UCSD-AML1 (cell line): ENCODE results near the gene TTC33.
"Not testable (repeated sequence)": the region's sequence is repeated elsewhere in the genome, so short reads cannot be mapped to it uniquely, and the experiment has no call there.

ENCODE experiments used
- DNase-seq: peaks from one replicate; lab custom pipeline; 2025; ENCODE audit not compliant: unreplicated experiment; lab: John Stamatoyannopoulos, UW

Gene TTC33

GRCh38 chr5:40780199-40780598 lies 24.4 kb upstream of the TTC33 start:
- DNase-seq: no peak

DNA sequence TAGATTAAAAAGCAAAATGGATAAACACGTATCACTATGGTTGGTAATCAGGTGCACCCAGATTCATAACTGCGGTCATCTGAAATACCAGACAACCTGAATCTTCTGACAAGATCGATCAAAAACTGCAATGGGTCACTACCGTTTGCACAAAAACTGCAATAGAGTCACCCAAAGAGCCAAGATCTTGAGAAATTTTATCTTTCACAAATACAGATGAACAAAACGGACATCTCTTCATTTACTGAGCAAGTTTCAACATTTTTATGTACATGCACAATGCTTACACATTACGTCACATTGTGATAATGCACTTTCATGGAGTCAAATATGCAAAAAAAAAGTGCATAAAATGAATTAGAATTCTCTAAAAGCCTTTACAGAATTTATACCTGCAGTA lies 23.8 kb upstream of the TTC33 start:
- DNase-seq: no peak

GRCh38 chr5:40778133-40778532 lies 22.4 kb upstream of the TTC33 start:
- DNase-seq: no peak

- no peak for DNase-seq
Observed at GRCh38 chr5:40776658-40776977, 20.9 kb upstream of the TTC33 start.

GRCh38 chr5:40775846-40776657 lies 20.3 kb upstream of the TTC33 start:
- no peak for DNase-seq

- DNase-seq: no peak
Observed at GRCh38 chr5:40775085-40775845, 19.5 kb upstream of the TTC33 start.

DNA sequence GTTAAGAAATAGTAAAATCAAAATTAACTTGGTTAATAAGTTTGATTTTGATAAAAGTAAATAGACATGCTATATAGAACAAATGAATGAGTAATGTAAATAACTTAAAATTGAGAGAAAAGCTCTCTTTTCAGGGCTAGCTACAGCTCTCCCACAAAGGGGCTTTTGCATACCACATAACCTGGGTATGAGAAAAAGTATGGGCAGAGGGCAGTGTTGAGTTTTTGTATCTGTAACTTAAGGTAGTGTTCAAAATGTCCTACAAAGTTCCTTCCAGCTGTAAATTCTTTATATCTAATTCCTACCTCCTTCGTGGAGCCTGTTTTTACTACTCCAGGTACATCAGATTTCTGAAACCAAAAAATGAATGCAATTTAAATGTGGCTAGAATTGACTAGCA lies 18.9 kb upstream of the TTC33 start:
- DNase-seq: no peak

DNA sequence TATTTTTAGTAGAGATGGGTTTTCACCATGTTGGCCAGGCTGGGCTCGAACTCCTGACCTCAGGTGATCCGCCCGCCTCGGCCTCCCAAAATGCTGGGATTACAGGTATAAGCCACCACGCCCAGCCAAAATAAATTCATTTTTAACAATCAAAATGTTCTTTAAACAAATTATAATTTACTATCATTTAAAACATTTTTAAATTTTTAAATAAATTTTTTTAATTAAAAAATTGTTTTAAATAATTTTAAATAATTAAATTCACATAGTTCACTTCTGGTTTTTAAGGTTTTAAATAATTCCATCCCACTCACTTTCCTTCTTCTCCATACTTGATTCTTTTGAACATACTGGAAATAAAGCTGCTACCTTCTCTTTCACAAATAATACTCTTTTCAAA lies 15.0 kb upstream of the TTC33 start:
- DNase-seq: no peak

- no peak for DNase-seq
Observed at GRCh38 chr5:40762705-40763104, 6.9 kb upstream of the TTC33 start.

DNA sequence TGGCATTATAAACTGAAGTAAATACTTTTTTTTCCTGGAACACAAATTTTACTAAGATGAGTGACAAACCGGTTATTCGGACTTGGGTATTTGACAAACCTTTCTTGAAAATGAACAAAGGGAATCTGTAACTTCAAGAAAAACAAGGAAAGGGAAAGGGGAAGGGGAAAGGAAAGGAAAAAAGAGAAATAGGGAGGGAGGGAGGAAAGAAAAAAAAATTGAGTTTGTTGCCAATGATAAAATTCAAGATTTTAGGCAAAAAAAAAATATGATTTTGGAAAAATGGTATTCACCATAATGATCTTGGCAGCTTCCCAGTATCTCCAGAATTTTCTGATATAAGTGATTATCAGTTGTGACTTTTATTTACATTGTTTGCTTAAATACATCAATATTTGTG lies 1.6 kb upstream of the TTC33 start:
- DNase-seq: no peak

DNA sequence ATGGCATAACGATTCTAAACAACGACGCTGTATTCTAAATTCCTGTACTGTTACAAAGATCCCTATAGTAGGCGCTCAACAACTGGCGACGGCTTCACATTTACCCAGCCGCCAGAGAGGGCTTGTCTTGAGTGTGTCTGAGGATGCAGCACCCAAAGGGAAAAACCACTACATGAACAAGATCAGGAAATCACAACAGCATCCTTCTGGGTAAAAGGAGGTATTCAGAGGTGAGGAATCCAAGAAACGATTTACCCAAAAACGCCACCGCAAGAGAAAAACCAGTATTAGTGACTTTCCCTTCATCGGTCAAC lies 711 bp downstream of the TTC33 start:
- DNase-seq: peak; percentile 53

DNA sequence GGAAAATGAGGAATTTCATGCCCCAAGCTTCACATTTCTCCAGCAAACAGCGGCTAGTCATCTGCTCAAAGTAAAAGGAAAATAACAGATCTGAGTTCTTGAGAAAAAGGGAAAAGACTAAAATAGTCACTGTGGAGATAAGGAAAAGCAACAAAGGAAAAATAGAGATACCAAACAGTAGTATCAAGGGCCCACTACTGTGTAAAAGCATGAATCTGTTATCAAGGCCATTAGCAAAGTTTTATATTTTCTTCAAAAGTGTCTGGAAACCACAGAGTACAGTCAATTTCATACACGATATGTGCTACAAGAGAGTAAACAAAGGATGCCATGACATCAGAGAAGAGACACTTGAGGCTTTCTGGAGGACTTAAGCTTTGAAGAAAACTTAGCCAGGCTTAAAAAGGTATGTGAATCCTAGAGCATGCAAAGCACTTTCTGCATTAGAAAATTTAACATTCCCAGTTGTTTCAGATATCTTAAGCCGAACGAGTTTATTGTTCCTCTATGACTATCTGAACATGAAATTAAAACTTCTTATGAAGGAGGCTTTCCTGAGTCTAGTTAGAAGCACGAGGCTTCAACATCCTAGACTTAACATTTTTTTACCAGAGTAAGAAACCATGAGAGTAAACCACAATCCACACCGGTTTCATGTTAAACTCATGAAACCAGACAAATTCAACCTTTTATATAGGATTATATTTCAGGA lies 1.2 kb downstream of the TTC33 start:
- no peak for DNase-seq

DNA sequence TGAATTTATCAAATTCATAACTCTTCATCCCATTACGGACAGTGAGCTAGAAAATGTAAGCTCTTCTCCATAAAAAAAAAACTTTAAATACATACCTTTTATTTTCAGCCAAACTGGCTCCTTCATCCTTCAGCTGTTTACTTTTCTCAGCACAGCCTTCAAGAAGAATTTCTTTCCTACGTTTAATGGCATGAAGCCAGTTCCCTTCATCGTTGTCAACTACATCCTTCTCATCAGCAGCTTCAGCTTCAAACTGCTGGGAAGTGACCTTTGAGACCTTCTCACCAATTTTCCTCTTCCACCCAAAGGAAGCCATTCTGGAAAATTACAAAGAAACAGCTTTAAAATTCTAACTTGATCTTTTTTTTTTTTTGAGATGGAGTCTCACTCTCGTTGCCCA lies 9.1 kb downstream of the TTC33 start:
- no peak for DNase-seq

DNA sequence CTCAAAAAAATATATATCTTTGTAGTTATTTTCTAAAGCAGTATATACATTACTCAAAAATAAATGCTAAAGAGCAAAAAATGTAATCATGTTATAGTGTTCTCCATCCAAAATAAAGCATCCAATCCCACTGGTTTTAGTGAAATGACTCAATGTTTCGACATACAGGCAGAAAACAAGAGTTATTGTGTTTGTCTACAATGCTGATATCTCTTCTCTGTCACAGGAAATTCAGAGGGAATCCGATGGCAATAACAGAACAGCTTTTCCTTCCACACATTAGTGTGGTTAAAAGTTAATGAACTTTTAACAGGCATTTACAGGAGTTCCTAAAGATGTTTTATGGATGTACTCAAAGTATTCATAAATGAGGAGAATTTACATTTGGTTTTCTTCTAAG lies 12.0 kb downstream of the TTC33 start:
- no peak for DNase-seq

DNA sequence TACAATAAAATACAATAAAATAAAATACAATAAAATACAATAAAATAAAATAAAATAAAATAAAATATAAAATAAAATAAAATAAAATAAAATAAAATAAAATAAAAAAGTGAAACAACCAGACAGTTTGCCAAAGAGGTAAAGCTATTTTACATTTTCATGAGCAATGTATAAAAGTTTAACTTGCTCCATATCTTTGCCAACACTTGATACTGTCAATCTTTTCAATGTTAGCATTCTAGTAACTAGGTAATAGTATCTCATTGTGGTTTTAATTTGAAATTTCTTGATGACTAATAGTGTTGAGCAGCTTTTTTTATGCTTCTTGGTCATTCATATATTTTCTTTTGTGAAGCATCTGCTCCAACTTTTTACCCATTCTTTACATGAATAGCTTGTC lies 17.3 kb downstream of the TTC33 start:
- no peak for DNase-seq

- DNase-seq: no peak
Observed at GRCh38 chr5:40736103-40736875, 19.5 kb downstream of the TTC33 start.

DNA sequence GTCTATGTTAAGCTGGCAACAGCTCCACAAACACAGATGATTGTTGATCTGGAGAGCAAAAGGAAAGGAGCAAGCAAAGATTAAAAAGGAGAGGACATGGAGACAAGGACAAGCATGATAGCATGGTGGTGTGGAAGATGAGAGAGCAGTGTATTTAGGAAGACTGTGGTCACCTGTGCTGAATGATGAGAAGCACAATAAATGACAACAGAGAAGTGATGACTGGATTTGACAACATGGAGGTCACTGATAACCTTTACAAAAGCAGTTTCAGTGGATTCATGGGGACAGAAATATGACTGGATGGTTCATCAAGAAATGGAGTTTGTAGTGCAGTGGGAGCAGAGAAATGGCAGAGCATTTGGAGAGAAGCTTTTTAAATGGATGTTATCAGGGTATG lies 20.2 kb downstream of the TTC33 start:
- DNase-seq: no peak

DNA sequence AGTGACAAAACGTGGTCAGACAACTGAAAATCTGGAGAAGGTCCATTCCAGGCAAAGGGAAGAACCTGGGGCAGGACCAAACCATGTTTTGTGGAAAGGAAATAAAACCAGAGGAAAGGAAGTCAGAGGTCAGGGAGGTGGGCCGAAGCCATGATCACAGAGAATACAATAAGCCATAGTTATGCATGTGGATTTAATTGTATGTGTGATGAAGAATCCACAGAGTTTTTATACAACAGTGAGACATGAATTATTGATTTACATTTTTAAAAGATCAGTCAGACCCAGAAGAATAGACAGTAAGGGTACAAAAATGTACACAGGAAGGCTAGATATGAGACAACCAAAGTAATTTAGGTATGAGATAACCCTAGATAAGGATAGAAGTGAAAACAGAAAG lies 20.8 kb downstream of the TTC33 start:
- no peak for DNase-seq

DNA sequence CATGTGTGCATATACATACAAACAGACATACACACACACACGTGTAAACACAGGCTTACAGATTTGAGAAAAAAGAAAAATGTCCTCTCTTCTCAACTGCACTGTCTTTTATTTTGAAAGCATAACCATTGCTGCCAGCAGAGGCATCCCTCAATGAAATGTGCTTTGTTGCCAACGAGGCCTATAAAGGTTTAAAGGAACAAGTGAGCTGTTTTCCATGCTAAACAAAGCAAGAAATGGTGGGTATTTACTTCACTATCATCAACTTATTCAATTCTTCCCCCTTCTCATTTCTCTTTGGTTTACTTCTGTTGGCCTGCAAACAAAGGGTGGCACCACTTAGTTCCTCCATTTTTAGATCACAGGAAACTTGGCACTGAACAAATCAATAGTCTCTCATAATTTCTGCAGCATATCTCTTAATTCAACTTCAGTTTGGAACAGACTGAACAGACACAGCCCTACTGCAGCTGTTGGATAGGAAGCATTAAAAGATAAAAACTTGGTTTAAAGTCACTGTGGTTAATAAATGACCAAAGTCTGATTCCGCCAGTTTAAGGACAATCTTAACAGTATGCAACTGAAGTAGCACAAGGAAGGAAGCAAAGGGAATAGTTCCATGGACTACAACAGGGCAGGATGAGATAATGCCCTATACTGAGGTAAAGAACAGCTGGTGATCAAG lies 21.7 kb downstream of the TTC33 start:
- DNase-seq: no peak

DNA sequence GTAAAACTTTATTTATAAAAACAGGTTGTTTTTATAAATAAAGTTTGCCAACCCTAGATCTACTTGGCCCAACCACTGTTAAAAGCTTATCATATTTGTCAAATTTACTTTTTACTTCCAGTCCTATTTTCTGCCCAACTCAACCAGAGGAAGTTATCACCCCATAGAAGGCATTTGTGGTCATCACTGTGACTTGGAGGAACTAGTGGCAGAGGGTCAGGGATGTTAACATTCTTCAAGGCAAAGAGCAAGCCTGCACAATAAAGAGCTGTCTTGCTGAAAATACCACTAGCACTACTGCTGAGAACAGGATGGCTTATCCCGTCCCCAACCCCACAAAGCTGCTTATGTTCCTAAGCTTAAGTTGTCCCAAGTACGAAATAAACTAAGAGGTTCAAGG lies 22.3 kb downstream of the TTC33 start:
- peak; percentile 16 for DNase-seq

GRCh38 chr5:40722497-40722911 lies 33.3 kb downstream of the TTC33 start:
- DNase-seq: not testable (repeated sequence)
